IMR-90 (cell line): Measurements from ENCODE around the gene ADARB2. TPM values are rescaled to one million over a fixed set of nuclear protein-coding genes. Genes with fewer than 3 reads are reported as not detected.

Experiments used
- ATAC-seq: fragments of 200-7000 bp; cut with Tn5 transposase; 2 replicates; pipeline ENCODE4 v1.9.1; 2020; ENCODE audit warnings: low read depth, mild to moderate bottlenecking, moderate library complexity
- BruUV-seq: library from RNA; stranded (reverse); fragments of 400-500 nt; replicated peaks from 2 replicates; lab custom pipeline; 2021; lab: Mats Ljungman, UMichigan
- CTCF ChIA-PET: fragments of 300-600 bp; formaldehyde crosslinking; extraction: SDS; loops from one replicate; lab custom pipeline; 2021; ENCODE audit warnings: antibody characterized with exemption; lab: Yijun Ruan, JAX
- POLR2A ChIA-PET: fragments of 300-600 bp; sonication (Branson Sonifier 250); formaldehyde crosslinking; loops from one replicate; lab custom pipeline; 2022; ENCODE audit warnings: antibody characterized with exemption; ENCODE audit not compliant: unreplicated experiment; lab: Charles Lee
- DNase-seq: peaks from one replicate; pipeline ENCODE4 v3.0.0; 2013
- H2AFZ ChIP-seq: replicated peaks from 2 replicates; pipeline ENCODE3; 2013; ENCODE audit warnings: low read length, mild to moderate bottlenecking; ENCODE audit not compliant: poor library complexity
- H2AK5ac ChIP-seq: 2 replicates; pipeline ENCODE4 v1.6.1; 2013; ENCODE audit warnings: low read depth, low read length, inconsistent platforms
- H2AK9ac ChIP-seq: replicated peaks from 2 replicates; pipeline ENCODE3; 2013; ENCODE audit warnings: mild to moderate bottlenecking, low read depth, low read length, moderate library complexity; ENCODE audit not compliant: poor library complexity
- H2BK120ac ChIP-seq: 2 replicates; pipeline ENCODE4 v1.6.1; 2013; ENCODE audit warnings: low read depth, low read length, inconsistent platforms
- H2BK15ac ChIP-seq: 3 replicates; pipeline ENCODE4 v1.6.1; 2013; ENCODE audit warnings: low read depth, low read length, inconsistent platforms
- H2BK20ac ChIP-seq: 2 replicates; pipeline ENCODE4 v1.6.1; 2013; ENCODE audit warnings: low read depth, mild to moderate bottlenecking, inconsistent platforms, low read length, moderate library complexity
- H2BK5ac ChIP-seq: 2 replicates; pipeline ENCODE4 v1.6.1; 2013; ENCODE audit warnings: mild to moderate bottlenecking, low read depth, low read length, inconsistent platforms; ENCODE audit not compliant: poor library complexity, severe bottlenecking
- H3K14ac ChIP-seq: replicated peaks from 2 replicates; pipeline ENCODE4 v1.6.1; 2013; ENCODE audit warnings: low read depth, low read length, inconsistent platforms
- H3K18ac ChIP-seq: 2 replicates; pipeline ENCODE4 v1.6.1; 2013; ENCODE audit warnings: low read depth, low read length, control low read depth
- H3K23ac ChIP-seq: 2 replicates; pipeline ENCODE4 v1.6.1; 2013; ENCODE audit warnings: low read depth, low read length, inconsistent platforms
- H3K27ac ChIP-seq: 2 replicates; pipeline ENCODE4 v1.5.1; 2013; ENCODE audit warnings: mild to moderate bottlenecking, control low read depth, low read length; ENCODE audit not compliant: insufficient read depth
- H3K27me3 ChIP-seq: 2 replicates; pipeline ENCODE4 v1.6.1; 2013; ENCODE audit warnings: low read length; ENCODE audit not compliant: control insufficient read depth, insufficient read depth
- H3K36me3 ChIP-seq: 2 replicates; pipeline ENCODE4 v1.6.1; 2013; ENCODE audit warnings: low read length, mixed read lengths; ENCODE audit not compliant: control insufficient read depth, insufficient read depth
- H3K4ac ChIP-seq: 2 replicates; pipeline ENCODE4 v1.6.1; 2013; ENCODE audit warnings: low read depth, low read length, inconsistent platforms
- H3K4me1 ChIP-seq: 2 replicates; pipeline ENCODE4 v1.6.1; 2013; ENCODE audit warnings: low read length, mixed read lengths; ENCODE audit not compliant: control insufficient read depth, insufficient read depth
- H3K4me2 ChIP-seq: 2 replicates; pipeline ENCODE4 v1.6.1; 2013; ENCODE audit warnings: low read depth, mild to moderate bottlenecking, control low read depth, low read length, moderate library complexity
- H3K4me3 ChIP-seq: 2 replicates; pipeline ENCODE4 v1.5.1; 2013; ENCODE audit warnings: low read depth, mild to moderate bottlenecking, control low read depth, low read length, moderate library complexity; ENCODE audit not compliant: insufficient read depth
- H3K56ac ChIP-seq: 2 replicates; pipeline ENCODE4 v1.6.1; 2013; ENCODE audit warnings: low read length, inconsistent platforms; ENCODE audit not compliant: insufficient read depth; ENCODE audit errors: extremely low read depth
- H3K79me1 ChIP-seq, 2 experiments: 2 replicates each; pipeline ENCODE4 v1.6.1; 2013; ENCODE audit warnings: low read length in 2 of 2, inconsistent platforms in 1 of 2, low read depth in 1 of 2
- H3K9ac ChIP-seq: 2 replicates; pipeline ENCODE4 v1.6.1; 2013; ENCODE audit warnings: low read depth, low read length, control low read depth
- H3K9me1 ChIP-seq: 2 replicates; pipeline ENCODE4 v1.6.1; 2013; ENCODE audit warnings: low read length, inconsistent platforms; ENCODE audit not compliant: insufficient read depth
- H3K9me3 ChIP-seq: 2 replicates; pipeline ENCODE4 v1.6.1; 2013; ENCODE audit warnings: low read length; ENCODE audit not compliant: control insufficient read depth, insufficient read depth
- H4K20me1 ChIP-seq: 2 replicates; pipeline ENCODE4 v1.6.1; 2013; ENCODE audit warnings: low read length, inconsistent platforms; ENCODE audit not compliant: insufficient read depth
- H4K5ac ChIP-seq: 2 replicates; pipeline ENCODE4 v1.6.1; 2013; ENCODE audit warnings: mild to moderate bottlenecking, low read depth, low read length, control low read depth
- H4K8ac ChIP-seq, 2 experiments: 2 replicates each; pipeline ENCODE4 v1.6.1; 2013; ENCODE audit warnings: low read depth in 2 of 2, low read length in 2 of 2, control low read depth in 1 of 2, inconsistent platforms in 1 of 2
- H4K91ac ChIP-seq: 2 replicates; pipeline ENCODE4 v1.6.1; 2013; ENCODE audit warnings: low read depth, low read length, inconsistent platforms; ENCODE audit not compliant: insufficient read depth
- BHLHE40 ChIP-seq: fragments of 150-350 bp; IDR thresholded peaks from 2 replicates; pipeline ENCODE4 v1.6.1; 2016; ENCODE audit warnings: mild to moderate bottlenecking, low read depth, low read length
- CHD1 ChIP-seq: IDR thresholded peaks from 2 replicates; pipeline ENCODE4 v1.6.1; 2012; ENCODE audit warnings: low read depth, low read length, improper control_type of control experiment
- MAFK ChIP-seq: IDR thresholded peaks from 2 replicates; pipeline ENCODE4 v1.6.1; 2012; ENCODE audit warnings: low read depth, low read length, improper control_type of control experiment
- MXI1 ChIP-seq: IDR thresholded peaks from 2 replicates; pipeline ENCODE4 v1.6.1; 2012; ENCODE audit warnings: low read depth, mild to moderate bottlenecking, low read length, moderate library complexity, borderline replicate concordance
- NFE2L2 ChIP-seq: fragments of 150-350 bp; IDR thresholded peaks from 2 replicates; pipeline ENCODE4 v1.6.1; 2016; ENCODE audit warnings: low read depth, mild to moderate bottlenecking, low read length
- SMC3 ChIP-seq: fragments of 150-350 bp; IDR thresholded peaks from 2 replicates; pipeline ENCODE4 v1.6.1; 2016; ENCODE audit warnings: low read depth, mild to moderate bottlenecking, antibody characterized with exemption, low read length, moderate library complexity
- WGBS, 2 experiments: methylation state at CpG; one replicate each; pipeline versions ENCODE4 v1.1.5 to v1.1.7; 2013; ENCODE audit warnings: missing lambda C conversion rate in 2 of 2; ENCODE audit not compliant: insufficient read length in 1 of 2; ENCODE audit errors: extremely low coverage in 2 of 2; 5-methylcytosine and 5-hydroxymethylcytosine counted together
- dilution Hi-C: fragments of 300-500 bp; cut with HindIII; formaldehyde crosslinking; loops from one replicate; pipeline ENCODE4 v1.14.3; 2018; ENCODE audit warnings: low sequenced_read_pairs; ENCODE audit not compliant: unreplicated experiment
- in situ Hi-C: fragments of 300-500 bp; cut with MboI; formaldehyde crosslinking; loops from 3 replicates; pipeline ENCODE4 v1.14.3; 2019; ENCODE audit warnings: low sequenced_read_pairs, inconsistent platforms, mixed read lengths
- intact Hi-C: fragments of 100-400 bp; cut with micrococcal nuclease; formaldehyde crosslinking; loops from 2 replicates; pipeline ENCODE4 v1.10.0; 2022
- polyA plus RNA-seq, 3 experiments: library from polyadenylated mRNA; depleted of rRNA; stranded (reverse); fragments of >200 nt; gene quantifications; 2 replicates each; pipeline ENCODE4 v1.2.3, GENCODE V29; 2012; ENCODE audit warnings: low replicate concordance in 1 of 3
- total RNA-seq: library from RNA; depleted of rRNA; stranded (reverse); fragments of >200 nt; gene quantifications from 2 replicates; pipeline ENCODE4 v1.2.3, GENCODE V29; 2012

The ADARB2 gene
- total and polyA plus RNA-seq, 2 of the 4 experiments (the other 2 are of a cell fraction) = not detected

DNA sequence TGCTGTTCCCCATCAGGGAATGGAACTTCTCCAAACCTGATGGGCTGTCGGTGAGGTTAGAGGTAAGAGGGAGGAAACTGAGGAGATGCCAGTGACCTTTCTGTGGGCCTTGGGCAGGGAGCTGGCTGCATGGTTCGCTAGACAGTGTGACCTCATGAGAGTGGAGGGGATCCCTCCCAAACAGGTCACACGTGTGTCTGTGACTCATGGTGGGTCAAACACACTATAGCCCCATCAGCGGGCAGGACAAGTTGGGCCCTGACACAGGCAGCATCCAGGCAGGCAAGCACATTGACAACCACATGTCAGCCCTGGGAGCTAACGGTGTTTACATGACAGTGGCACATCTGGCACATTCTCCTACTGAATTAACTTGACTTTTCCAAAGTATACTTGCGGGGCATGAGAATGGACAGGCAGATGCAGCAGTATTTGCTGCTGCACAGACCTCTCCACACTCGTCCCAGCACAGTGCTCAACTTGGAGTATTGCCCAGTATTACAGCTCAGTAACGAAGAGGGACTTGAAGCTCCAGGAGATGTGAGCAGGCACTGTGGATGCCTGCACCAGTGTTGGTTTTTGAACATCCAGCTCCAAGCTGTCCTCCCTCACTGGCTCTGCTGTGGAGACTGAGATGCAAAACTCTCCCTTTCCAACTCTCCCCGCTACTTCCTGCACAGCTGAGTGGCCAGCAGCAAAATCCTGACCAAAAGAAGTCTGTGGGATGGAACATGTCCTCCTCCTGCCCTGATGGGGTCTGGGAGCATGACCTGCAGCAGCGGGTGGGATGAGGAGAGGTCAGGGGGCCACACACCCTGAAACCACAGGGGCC, 481.5 kb downstream of the ADARB2 start:
- Histone ChIP-seq H3K36me3 (no peaks in the 10 kb centered on the region), H2BK5ac (no peak overlapping the region), H2BK20ac (no peak overlapping the region), H3K56ac (no peak overlapping the region), H4K5ac (no peak overlapping the region), H2AK5ac (no peak overlapping the region), H3K27me3 (no peaks in the 10 kb centered on the region), H2AK9ac (no peak overlapping the region), H3K4me1 (no peaks in the 10 kb centered on the region), H3K14ac (no peak overlapping the region), H3K9ac (no peak overlapping the region), H3K79me1 (no peaks in the 10 kb centered on the region), H4K8ac (no peak overlapping the region), H3K9me1 (no peaks in the 10 kb centered on the region), H4K20me1 (no peaks in the 10 kb centered on the region), H3K18ac (no peak overlapping the region), H3K9me3 (peaks cover 25% of the 10 kb centered on the region), H2BK120ac (no peak overlapping the region), H3K23ac (no peak overlapping the region), H3K4me2 (no peak overlapping the region), H2AFZ (peak overlapping the region; percentile 63), H3K27ac (no peak overlapping the region), H2BK15ac (no peak overlapping the region), H3K4ac (no peak overlapping the region), H4K91ac (no peak overlapping the region), H3K4me3 (no peak overlapping the region)
- dilution Hi-C loops = no loop called here
- in situ Hi-C loops = no loop called here
- ChIA-PET POLR2A (no interaction called here), CTCF (no interaction called here)
- WGBS, 2 experiments = 32% methylated on average over 3 of the region's 10 CpGs; no CpG with 5 or more reads in 1 of the 2 experiments
- no peak for TF ChIP-seq MAFK
- TF ChIP-seq MXI1 = no peak
- no peak for TF ChIP-seq BHLHE40
- TF ChIP-seq CHD1 = no peak
- no peak for TF ChIP-seq NFE2L2
- no peak for TF ChIP-seq SMC3
- ATAC-seq (no peak), DNase-seq (no peak)
- BruUV-seq = no TSS peak
- intact Hi-C loops = no loop called here
